Activated CD8-positive, alpha-beta memory T cell treated with anti-CD3 and anti-CD28 coated beads, Interleukin-2, amount 50 U/mL, for 1 hour (primary cell): ENCODE measurements around the gene PAMR1.
"Not testable (repeated sequence)": the region's sequence is repeated elsewhere in the genome, so short reads cannot be mapped to it uniquely, and the experiment has no call there.

Experiments used
- DNase-seq: peaks from one replicate; pipeline ENCODE4 v3.0.0-alpha.2; 2020; ENCODE audit errors: extremely low read depth

PAMR1 gene, protein sequence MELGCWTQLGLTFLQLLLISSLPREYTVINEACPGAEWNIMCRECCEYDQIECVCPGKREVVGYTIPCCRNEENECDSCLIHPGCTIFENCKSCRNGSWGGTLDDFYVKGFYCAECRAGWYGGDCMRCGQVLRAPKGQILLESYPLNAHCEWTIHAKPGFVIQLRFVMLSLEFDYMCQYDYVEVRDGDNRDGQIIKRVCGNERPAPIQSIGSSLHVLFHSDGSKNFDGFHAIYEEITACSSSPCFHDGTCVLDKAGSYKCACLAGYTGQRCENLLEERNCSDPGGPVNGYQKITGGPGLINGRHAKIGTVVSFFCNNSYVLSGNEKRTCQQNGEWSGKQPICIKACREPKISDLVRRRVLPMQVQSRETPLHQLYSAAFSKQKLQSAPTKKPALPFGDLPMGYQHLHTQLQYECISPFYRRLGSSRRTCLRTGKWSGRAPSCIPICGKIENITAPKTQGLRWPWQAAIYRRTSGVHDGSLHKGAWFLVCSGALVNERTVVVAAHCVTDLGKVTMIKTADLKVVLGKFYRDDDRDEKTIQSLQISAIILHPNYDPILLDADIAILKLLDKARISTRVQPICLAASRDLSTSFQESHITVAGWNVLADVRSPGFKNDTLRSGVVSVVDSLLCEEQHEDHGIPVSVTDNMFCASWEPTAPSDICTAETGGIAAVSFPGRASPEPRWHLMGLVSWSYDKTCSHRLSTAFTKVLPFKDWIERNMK

DNA sequence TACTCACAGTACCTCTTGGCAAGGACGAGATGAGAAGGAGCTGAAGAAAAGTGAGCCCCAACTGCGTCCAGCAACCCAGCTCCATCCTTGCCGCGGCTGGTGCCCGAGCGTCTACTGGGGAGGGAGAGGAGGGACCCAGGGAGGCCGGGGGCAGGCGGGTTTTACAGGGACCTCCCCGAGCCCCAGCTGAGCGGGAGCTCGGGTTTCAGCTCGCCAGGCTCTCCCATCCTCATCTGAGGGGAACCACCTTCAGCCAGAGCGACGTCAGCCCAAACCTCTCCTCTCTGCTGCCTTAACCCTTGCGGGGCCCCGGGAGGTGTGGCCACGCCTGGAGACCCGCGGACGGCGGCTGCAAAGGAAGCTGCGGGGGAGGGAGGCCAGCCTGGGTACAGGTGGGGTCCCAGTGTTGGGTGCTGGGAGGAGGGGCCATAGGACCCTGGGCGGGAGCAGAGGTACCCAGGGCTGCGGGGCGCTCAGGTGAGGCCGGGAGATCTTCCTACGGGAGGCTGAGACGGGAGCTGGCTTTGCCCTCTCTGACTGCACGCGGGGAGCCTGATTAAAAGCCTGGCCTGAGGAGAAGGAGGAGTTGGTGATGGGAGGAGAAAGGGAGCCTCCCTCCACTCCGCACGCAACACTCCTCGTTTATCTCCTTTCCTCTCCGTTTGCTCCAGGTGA is at the start of gene PAMR1:
Gene PAMR1 (minus strand): TSS at position 116 of the 675 bp plus-strand sequence. CDS start 31 bp downstream, at position 85.
- DNase-seq, result no peak

DNA sequence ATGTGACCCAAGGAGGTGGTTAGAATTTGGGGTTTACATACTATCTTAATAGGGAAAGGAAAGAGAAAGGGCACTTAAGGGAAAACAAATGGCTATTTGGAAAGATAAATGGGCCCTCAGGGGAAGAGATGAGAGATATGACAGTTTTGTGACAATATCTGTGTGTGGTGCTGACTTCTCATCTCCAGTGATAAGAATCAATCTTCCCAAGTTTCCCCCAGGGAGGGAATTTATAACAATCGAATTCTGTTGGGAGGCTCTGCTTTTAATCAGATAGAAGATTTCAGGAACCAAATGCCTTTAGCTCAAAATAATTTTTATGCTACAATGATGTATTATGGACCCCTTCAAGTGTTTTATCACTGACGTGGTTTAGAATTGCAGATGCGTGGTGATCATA is 46.3 kb upstream of the PAMR1 start:
- no peak for DNase-seq

DNA sequence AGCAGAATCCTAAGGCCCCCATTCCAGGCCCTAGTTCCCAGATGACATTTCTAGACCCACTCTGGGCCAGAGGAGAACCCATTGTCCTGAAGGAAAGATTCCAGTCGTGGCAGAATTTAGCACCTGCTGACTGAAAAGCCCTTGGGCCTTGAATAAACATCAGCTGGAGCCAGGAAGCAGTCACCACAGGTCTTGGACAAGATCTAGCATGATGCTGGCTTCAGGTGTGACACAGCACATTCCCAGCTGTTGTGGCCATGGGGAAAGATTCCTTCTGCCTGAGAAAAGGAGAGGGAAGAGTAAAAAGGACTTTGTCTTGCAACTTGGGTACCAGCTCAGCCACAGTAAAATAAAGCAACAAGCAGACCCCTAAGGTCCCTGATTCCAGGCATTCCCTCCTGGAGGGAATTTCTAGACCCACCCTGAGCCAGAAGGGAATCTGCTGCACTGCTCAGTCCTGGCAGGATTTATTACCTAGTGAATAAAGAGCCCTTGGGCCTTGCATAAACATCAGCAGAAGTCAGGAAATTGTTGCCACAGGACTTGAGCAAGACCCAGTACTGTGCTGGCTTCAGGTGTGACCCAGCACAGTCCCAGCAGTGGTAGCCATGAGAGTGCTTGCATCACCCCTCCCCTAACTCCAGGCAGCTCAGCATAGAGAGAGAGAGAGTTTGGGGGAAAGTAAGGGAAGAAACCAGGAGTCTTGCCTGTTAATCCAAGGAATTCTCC is 42.5 kb upstream of the PAMR1 start:
- no peak for DNase-seq

DNA sequence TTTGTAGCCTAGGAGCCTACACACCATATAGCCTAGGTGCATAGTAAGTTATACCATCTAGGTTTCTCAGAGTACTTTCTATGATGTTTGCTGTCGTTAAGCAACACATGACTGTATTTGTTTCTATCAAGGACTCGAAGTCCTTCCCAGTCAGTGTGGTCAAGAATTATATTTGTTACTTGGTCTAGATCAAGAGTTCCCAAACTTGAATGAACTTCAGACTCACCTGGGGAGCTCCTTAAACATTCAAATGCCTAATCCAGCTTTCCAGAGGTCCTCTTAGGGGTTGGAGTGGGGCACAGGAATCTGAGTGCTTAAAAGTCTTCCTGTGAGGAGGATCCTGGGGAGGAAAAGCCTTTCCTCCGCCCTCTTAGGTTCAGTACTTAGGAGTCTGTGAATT is 41.5 kb upstream of the PAMR1 start:
- DNase-seq, result no peak

DNA sequence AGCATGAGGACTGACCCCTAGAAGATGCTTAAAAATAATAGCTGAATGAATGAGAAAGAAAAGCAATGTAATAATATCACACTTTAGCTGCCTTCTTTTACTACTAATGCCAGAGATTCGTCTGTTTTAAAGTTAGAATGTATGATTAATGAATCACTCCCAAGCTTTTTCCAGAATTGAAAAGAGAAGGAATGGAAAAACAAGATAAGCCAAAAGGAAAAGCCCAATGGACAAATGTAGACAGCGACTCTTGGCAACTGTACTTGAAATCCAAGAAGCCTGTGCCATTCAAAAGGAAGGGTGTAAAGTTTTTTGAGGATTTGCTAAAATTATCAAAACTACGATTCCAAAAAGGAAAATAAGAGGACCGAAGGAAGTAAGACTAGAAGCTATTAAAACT is 40.8 kb upstream of the PAMR1 start:
- DNase-seq, result no peak

DNA sequence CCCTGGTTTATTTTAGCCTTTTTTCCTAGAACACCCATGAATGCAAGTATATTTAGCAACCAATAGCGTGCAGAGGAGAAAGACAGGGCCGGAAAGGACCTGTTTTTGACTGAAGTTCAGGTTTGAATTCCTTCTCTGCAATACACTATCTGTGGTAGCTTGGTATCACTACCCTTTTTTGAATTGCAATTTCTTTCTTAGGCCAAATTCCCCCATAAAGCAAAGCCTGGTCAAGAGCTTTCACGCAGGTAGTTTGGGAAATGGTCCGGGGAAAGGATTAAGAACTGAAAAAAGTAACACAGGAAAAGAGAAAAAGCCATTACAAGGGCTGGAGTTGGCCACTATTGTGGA is 38.8 kb upstream of the PAMR1 start:
- no peak for DNase-seq

DNA sequence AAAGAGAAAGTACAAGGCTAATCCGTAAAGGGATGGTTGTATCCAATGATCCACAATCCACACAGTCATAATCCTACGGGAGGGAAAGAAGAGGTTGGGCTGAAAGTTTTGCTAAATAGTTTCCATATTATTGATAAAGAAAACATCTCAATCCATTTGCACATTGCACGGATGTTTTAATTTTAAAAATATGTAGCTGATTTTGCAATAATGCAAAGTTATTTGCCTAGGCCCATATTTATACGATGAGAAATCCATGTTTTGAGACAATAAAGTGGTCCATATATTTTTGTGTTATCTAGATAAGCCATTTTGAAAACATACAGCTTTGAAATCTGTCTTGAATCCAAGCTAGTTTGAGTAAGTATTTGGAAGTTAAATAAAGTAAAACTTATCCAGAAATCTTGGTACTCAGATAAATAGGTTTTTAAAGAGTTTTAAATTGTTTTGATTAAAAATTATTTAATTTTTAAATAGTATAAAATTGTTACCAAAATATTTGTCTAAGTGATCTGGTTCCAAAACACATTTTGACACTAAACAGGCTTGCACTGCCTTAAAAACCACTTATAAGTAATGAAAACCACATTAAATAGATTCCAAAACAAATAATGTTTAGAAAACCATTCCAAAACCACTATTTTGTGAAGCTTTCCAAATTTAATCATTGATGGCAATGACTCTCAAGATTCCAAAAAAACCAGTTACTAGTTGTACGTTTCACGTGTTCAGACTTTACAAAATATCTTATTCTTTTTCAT is 38.2 kb upstream of the PAMR1 start:
- DNase-seq, result no peak

DNA sequence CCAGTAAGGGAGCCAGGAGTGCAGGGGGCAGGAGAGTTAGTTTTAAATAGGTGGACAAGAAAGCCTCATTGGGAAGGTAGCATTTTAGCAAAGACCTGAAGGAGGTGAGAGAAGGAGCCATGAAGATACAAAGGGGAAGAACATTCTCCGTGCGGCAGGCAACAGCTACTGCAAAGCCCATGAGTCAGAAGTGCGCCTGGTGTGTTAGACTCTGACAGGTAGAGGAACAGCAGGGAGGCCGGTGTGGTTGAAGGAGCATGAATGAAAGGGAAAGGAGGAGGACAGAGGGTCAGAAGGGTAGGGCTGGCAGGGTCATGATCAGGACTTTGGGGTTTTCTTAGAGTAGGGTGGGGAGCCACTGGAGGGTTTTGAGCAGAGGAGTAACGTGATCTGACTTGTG is 34.5 kb upstream of the PAMR1 start:
- DNase-seq, result no peak

DNA sequence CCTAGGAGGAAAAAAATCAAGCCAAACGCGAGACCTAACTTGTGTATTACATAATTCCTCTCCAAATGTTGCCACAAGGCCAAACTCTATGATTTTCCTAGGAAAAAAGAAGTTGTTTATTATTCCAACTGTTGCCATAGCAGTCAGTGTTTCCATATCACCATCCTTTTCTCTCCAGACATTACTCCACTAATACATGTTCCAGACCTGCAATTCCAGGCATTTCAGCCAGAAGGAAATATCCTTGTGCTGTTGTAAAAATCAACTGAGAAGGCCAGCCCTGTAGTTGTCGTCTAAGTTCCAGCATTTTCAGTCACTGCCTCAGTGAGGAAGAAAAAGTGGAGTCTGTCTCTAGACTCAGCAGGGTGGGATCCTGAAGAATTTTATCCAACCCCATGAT is 33.1 kb upstream of the PAMR1 start:
- DNase-seq, result no peak

DNA sequence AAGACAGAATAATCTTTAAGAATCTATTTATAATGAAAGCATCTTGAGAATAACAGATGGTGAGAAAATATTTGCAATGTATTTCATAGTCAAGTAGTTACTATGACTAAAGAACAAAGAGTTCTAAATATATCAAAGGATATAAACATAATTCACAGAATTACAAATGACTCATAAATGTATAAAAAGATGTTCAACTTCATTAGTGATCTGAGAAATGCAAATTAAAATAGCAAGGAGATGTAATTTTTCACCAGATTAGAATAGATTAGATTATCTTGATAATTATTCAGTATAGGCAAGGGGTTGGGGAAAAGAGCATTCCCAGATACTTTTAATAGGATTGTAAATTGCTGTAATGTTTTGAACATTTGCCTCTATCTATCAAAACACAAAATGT is 30.1 kb upstream of the PAMR1 start:
- no peak for DNase-seq

DNA sequence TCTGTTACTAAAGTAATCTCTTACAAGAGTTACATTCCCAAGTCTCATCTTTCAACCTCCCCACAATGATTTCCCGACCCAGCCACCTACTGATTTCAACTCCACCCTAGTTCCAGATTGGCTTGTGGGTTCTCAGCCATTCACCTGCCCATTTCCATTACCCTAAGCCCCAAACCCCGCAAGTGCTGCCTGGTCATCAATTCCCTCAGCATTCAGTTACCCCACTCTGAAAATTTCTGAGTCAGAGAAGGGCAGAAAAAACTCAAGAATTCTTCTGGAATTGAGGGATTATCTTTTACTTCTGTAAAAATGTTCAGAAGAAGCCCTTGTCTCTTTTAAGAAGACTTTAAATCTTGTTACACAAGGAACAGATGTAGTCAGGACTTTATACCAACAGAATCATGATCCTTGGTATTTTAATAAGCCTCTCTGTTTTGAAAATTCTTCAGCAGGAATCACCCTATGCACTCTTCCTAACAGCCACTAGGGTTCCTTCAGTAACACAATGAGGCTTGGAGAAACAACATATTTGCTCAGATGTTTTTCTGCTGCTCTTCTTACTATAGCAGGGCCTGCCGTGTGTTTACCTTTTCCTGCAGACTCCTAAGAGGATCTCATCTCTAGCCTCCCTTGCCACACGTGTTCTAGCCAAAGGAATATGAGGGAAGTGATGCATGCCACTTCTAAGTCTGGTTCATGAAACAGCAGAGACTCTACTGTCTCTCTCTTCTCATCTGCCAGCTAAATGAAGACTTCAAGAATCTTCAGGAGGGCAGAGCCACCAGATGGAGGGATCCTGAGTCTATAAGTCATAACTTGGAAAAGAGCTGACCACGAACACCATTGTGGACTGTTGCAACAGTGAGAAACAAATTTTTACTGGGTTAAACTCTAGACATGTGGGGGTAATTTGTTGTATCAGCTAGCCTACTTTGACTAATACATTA is 29.3 kb upstream of the PAMR1 start:
- DNase-seq, result no peak

DNA sequence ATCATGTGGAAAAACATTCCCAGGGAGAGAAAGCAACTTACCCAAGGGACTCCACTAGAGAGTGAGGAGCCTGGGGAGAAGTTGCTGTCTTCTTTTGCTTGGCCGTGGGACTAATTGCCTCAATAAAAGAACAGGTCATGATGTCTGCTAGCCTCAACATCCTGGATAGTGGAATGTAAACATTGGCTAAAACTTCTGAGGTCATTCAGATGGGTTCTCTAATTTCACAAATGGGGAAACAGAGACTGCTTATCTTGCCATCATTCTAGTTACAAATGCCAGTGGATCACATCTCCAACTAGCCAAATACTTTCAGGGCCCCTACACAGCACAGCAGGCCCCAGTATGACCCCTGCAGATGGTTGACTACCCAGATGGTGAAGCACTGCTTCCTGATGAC is 28.4 kb upstream of the PAMR1 start:
- no peak for DNase-seq

DNA sequence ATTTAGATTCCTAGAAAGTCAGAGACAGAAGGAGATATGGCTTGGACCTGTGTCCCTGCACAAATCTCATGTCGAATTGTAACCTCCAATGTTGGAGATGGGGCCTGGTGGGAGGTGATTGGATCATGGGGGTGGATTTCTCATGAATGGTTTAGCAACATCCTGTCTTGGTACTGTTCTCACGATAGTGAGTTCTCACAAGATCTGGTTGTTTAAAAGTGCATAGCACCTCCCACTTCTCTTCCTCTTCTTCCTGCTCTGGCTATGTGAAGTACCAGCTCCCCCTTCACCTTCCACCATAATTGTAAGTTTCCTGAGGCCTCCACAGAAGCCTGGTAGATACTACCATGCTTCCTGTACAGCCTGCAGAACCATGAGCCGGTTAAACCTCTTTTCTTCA is 27.6 kb upstream of the PAMR1 start:
- DNase-seq, result no peak

DNA sequence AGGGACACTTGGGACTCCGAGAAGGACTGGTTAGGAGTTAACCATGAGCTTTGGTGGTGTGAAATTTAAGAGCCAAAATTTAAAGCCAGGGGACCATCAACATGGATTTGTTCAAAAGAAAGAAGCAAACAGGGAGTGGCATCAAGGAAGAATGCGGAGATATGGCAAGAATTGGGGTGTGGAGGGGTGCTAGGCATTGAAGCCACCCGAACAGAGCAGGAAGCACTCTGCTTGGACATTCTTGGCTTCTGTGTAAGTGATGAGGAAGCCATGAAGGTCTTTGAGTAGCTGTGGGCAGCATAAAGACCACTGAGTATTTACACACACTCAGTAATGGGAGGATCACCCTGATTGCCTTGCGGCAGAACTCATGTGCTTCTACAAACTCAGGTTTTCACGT is 27.2 kb upstream of the PAMR1 start:
- DNase-seq, result no peak

DNA sequence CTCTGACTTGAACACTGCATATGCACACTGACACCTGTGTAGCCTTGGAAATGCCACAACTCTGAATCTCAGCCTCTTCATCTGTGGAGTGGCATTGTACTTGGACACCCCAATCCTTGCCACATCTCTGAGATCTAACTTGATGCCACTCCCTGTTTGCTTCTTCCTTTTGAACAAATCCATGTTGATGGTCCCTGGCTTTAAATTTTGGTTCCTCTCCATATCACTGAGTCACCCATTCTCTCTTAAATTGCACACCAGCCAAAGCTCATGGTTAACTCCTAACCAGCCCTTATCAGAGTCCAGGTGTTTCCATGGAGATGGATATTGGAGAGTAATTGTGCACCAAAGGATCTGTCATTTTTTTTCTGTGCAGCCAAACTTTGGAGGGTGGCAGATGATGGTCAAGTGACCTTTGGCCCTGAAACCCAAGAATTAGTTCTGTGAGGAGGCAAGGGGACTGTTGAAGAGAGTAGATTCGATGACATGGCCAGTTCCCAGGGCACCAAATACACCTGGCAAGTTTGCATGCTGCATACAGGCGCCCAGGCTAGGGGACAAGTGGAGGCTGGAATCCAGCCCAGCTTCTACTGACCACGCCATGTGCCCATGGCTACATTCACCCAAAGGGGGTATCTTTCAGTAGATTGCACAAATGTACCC is 25.1 kb upstream of the PAMR1 start:
- no peak for DNase-seq

DNA sequence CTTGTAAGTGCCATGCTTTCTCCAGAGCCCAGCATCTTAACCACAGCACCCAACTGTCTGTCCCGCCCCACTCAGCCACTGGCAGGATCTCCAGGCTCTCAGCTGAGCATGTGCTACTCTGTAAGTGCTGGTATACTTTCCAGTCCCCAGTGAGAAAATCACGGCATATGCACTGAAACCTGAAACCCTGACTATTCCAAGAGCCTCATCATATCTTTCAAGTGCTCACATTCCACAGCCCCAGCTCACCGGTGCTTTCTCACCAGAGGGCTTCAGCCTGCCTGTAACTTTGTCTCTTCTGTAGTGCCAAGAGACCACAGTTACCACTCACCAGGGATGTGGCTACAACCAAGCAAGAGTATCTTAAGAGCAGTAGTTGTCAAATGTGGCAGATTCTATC is 24.4 kb upstream of the PAMR1 start:
- no peak for DNase-seq

DNA sequence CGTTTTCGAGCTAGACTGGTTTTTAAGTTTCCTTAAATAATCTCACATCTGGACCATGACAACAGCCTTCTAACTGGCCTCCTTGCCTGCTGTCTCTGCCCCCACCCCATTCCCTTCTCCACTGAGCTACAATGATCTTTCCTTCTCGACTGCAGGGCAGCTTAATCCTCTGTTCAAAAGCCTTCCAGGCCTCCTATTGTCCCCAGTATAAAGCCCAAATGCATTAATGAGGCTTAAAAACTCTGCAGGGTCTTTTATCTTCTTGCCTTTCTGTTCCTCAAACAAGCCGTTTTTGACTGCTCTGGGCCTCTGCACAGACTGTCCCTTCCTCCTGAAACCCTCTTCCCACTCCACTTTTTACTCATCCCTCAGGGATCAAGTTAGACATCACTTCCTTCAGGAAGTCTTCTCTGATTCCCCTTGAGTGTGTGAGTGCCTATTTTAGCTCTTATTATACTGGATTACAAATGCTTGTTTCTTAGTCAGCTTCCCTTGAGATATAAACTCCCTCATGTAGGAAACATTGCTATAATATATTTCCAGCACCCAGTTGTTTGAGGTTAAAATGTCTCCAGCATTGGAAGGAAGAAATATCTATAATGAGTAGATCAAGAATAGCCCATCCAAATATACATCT is 23.6 kb upstream of the PAMR1 start:
- no peak for DNase-seq

DNA sequence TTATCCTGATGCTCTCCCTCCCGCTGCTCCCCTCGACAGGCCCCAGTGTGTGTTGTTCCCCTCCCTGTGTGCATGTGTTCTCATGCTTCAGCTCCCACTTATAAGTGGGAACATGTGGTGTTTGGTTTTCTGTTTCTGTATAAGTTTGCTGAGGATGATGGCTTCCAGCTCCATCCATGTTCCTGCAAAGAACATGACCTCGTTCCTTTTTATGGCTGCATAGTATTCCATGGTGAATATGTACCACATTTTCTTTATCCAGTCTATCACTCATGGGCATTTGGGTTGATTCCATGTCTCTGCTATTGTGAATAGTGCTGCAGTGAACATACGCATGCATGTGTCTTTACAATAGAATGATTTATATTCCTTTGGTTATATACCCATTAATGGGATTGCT is 22.6 kb upstream of the PAMR1 start:
- not testable (repeated sequence) for DNase-seq

DNA sequence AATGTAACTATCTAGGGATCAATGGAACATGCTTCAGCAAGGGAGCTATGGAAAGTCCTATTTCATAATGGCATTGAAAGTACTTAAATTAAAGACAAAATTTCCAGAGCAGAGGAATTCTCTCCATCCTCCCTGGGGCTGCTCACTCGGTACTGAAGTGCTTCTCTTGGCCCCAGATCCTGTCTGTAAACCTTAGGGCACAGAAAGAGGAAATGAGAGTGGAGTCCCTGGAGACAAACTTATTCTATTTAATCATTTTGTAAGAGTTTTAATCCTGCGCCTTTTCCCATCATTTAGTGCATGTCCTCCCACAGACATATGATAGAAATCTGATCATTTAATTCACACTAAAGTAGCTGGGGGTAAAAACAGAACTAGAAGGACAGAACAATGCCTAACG is 20.9 kb upstream of the PAMR1 start:
- no peak for DNase-seq
